ENCODE data around the gene FAM204A.

Gene FAM204A

DNA sequence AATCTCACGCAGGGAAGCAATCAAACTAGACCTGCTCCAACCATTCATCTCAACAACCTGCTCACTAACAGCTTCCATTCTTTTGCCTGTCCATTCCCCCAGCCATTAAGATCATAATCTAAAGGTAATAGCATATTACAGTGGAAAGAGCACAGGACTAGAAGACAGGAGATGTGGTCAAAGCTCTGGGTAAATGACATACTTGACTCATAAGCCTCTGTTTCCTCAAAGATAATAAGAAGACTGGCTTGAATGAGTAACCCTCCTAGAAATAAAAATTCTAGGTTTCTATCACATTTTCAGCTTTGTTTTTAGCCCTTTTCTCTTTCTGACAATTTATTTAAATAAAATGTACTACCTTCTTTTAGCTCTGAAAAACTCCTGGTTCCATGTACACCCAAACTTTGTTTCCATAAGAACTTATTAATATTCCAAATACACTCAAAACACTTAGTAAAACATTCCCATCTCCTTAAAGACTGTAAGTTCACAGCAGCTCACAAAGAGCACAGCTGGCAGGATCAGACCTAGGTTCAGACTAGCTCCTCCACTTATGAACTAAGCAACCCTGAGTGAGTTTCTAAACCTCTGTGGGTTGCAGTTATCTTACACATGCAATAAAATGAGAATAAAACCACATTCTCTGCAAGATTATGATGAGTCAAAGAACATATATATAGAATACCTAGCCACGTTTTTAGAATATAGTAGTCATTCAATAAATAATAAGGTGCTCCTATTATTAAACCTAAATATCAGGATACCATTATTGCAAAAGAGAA lies 11.6 kb downstream of the FAM204A start:
- no peak for DNase-seq (ENCODE audit: low read depth)

DNA sequence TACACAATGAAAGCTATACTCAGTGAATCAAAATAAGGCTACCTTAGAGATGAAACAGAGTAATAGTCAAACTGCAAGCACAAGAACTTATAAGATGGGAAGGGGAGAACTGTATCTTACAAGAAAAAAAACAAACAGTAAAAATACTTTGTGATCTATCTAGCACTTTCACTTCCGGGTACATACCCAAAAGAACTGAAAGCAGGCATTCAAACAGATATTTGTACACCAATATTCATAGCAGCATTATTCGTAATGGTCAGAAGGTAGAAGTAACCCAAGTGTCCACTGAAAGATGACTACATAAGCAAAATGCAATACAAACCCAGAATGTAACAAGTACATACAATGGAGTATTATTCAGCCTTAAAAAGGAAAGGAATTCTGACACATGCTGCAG lies 18.0 kb downstream of the FAM204A start:
- no peak for DNase-seq (ENCODE audit: low read depth)

- DNase-seq (ENCODE audit: low read depth) = no peak
These were observed 20.2 kb downstream of the FAM204A start for GRCh38 chr10:118321724-118322575.

DNA sequence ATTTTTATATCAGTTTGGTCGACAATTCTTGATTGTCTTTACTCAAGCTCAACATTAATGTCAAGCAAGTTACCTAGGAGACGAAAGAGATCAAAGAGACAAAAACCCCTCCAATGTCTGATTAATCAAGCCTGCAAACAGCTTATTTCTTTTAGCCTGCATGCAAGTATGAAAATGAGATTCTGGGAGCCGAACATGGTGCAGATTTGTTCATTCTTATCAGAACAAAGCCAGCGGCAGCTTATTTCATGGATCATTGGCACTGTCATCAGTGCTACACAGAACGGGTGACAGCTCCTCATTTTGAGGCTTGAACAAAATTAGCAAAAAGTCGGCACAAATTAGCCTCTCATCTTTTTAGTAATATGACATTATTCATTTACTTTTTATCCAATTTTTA lies 26.5 kb downstream of the FAM204A start:
- DNase-seq (ENCODE audit: low read depth) = no peak

DNA sequence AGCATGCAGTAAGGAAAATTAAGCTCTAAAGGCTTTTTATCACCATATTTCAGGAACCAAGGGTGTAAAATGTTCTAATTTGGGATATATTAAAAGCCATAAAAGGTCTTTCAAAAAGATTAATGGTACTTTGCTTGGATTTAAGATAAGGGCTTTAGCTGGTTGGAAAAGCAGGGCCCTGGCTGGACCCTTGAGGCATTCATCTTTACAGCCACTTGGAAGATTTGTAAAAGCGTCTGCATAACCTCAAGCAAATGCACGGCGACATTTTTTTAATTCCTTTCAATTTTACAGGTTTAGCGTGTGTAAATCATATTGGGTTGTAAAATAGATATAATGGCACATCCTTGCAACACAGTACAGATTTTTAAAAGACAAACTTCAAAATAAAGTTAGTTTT lies 27.2 kb downstream of the FAM204A start:
- DNase-seq (ENCODE audit: low read depth) = no peak

DNA sequence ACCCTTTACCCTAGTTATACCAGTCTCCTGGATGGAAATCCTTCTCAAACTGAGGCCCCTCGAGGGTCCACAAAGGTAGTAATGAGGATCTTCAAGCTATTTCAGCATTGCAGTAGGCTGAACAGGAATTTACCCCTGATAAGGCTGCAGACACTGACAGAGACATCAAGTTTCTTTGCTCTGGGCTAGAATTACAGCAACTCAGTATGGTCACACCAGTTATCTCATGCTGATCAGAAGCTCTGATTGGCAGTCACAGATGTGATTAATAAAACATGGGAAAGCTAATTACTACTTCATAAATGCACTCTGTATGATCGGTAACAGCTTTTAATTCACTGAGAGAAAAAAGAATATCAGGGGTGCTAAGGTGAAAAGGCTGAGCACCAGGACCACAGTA lies 30.6 kb downstream of the FAM204A start:
- DNase-seq (ENCODE audit: low read depth) = no peak

DNA sequence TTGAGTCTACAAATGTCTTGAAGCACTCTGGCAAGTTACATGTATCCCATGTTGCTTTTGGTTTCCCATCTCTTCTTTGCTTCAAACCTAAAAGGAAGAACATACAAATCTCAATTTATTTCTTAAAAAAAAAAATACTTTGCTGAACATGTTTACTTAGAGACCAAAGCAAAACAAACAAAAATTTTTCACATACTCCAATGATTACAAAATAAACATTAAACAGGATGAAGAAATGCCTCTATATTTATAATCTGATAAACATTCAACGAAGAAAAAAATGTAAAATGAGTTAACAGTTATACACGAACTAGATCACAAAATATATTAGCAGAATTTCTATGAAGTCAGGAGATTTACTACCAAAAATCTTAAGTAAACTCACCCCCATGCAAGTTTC lies 31.3 kb downstream of the FAM204A start:
- DNase-seq (ENCODE audit: low read depth) = no peak

- no peak for DNase-seq (ENCODE audit: low read depth)
These were observed 32.2 kb downstream of the FAM204A start for GRCh38 chr10:118309911-118310310.

- DNase-seq (ENCODE audit: low read depth) = no peak
These were observed 33.5 kb downstream of the FAM204A start for GRCh38 chr10:118308664-118309063.

DNA sequence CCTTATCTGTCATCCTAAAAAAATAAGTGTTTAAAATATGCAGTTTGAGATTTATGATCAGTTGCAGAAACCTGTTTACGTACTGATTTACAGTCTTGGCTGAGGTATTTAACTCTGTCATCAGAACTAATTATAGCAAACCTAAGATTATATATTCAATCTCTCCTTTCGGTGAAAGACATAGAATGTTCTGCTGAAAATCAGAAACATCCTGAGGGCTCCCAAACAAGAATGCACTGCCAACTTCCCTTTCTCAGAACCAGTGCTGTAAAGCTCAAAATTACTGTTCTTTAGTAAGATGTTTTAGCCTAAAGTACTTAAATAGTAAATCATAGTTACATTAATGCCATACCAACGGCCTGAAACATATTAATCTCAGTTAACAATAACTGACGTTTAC lies 34.3 kb downstream of the FAM204A start:
- DNase-seq (ENCODE audit: low read depth) = no peak

DNA sequence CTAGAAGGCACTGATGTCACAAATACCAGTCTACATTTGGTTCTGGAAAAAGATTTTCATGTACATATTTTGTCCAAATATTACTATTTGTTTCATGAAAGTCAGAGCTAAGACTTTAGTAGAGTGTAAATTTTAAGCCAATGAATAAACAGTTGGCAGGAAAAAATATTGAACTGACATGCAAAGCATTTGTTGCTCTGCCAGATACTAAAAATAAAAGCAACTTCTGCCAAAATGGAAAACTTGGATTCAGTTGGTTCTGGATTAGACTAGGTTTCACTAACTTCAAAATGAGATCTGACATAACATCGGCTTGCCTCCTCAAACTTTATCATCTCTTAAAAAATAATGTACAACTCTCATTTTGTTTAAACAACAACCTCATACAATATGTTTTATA lies 34.9 kb downstream of the FAM204A start:
- DNase-seq (ENCODE audit: low read depth) = no peak

DNA sequence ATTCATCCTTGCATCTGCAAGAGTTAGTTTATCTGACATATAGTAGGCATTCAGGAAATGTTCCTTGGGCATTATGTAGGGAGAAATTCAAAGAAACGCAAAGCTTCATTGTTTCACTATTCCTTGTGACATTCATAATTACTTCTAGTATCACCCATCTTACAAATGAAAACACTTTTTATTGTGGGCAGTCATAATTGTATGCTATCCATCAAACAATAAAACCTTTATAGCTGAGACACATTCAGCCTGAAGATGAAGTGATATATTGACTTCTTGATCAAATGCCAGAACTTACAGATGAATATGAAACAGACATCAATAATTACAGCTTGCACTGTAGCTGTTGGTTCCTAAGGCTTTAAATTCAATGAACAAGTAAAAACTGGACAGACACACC lies 36.4 kb downstream of the FAM204A start:
- no peak for DNase-seq (ENCODE audit: low read depth)

GRCh38 chr10:118304521-118304920 lies 37.6 kb downstream of the FAM204A start:
- no peak for DNase-seq (ENCODE audit: low read depth)

DNA sequence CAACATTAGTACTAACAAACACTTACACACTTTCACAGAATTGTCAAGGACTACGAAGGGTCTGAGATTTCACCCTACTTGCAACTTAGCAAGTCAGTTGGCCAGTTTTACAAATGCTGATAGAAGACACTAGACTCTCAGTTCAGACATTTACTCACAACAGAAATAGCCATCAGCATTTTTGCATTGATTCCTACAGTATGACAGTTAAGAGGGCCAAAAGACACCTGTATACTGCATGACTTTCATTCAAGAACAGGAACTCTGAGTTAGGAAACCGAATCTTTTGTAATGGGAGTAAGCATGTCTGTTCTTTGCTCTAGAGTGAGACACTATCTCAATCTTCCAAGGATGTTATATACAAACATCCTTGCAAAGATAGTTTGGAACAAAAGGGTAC lies 40.9 kb downstream of the FAM204A start:
- no peak for DNase-seq (ENCODE audit: low read depth)

GRCh38 chr10:118300320-118300719 lies 41.8 kb downstream of the FAM204A start:
- no peak for DNase-seq (ENCODE audit: low read depth)

GRCh38 chr10:118298787-118299186 lies 43.3 kb downstream of the FAM204A start:
- no peak for DNase-seq (ENCODE audit: low read depth)

- DNase-seq (ENCODE audit: low read depth) = no peak
These were observed 51.0 kb downstream of the FAM204A start for GRCh38 chr10:118291122-118291521.

DNA sequence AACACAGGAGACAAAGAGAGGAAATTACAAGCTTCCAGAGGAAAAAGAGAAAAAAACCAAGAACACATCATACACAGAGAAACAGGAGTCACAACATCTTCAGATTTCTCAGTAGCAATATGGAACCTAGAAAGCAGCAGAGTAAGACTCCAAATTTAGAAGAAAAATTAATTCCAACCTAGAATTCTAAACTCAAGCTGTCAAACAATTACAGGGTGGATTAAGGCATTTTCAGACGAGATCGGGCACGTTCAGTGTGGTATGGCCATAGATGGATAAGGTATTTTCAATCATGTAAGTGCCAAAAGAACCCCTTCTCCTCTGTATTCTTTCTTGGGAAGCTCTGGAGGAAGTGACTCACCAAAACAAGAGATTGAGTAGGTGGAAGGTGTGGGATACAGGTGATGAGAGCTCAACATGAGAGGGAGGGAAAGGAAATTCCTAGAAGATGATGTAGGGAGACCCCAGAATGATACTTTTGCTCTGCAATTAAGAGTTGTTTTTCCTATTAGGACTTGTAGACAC lies 51.6 kb downstream of the FAM204A start:
- no peak for DNase-seq (ENCODE audit: low read depth)

DNA sequence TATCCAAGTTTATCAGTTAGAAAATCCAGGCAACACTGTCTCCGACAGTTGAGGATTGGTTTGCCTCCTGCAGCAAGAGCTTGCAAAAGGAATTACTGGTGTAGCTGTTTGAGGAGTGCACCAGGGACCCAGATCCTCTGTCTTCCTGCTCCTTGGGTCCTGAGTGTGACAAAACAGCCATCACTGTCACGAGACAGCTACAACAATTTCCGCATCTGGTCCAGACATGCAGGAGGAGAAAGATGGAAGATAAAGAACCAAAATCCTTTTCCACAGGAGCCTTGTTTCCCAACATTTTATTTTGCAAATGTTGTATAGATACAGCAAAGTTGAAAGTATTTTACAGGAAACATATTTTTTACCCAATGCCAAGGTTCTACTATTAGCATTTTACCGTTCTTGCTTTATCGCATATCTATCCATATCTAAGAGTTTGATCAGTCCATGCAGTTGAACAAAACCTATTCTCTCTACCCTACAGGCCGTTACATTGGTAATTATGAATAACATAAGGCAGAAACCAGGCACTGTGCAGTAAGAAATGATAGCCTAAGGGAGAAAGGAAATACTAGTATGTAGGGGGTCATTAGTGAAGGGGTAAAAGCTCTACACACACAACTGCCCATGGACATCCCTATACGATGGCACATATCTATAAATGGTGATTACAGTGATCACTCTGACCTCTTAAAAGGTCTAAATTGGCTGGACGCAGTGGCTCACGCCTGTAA lies 54.9 kb downstream of the FAM204A start:
- no peak for DNase-seq (ENCODE audit: low read depth)

DNA sequence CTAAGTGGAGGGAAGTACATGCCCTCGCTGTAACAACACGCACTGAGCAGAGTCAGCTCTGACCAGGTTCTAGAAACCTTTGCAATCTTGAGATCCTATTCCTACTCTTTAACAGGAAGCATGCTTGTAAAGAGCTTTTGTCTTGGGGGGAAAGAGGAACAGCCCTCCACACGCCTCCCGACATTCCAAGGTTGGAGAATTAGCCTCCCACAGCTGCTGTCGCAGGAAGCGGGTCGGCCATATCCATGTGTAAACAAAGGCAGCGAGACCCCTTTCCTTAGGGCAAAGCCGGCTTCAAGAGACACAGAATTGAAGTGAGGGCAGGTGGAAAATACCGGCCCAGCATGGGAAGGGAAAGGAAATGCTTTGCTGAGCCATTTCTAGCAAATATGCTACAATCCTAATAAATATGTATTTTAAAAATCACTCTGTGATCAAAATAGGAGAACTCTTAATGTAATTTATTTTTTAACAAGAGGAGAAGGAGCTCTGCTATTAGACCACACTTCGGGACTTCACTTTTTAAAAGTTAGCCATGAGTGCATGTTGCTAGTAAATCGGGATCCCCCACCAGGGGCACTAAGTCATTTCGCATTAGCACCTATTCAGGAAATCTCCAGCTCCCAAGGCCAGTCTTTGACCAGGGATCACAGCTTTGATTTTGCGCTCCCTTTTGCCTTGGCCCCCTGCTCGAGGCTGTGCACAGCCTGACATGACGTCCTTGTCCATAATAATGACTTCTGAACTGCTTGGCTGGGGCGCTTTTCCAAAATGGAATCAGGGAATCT lies 55.9 kb downstream of the FAM204A start:
- no peak for DNase-seq (ENCODE audit: low read depth)

DNA sequence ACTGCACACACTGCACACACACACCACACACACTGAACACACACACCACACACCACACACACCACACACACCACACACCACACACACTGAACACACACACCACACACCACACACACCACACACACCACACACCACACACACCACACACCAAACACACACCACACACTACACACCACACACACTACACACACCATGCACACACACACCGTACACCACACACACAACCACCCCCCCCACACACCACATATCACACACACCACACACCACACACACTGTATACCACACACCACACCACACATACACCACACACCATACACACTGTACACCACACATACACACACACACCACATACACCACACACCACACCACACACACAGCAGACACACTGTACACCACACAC lies 59.5 kb downstream of the FAM204A start:
- no peak for DNase-seq (ENCODE audit: low read depth)

- DNase-seq (ENCODE audit: low read depth) = no peak
These were observed 63.5 kb downstream of the FAM204A start for GRCh38 chr10:118278649-118279048.

Data from GM04503 (cell line).